SW 1271 (cell line): ENCODE results near the gene H2BW1.
"Not testable (repeated sequence)": the region's sequence is repeated elsewhere in the genome, so short reads cannot be mapped to it uniquely, and the experiment has no call there.

ENCODE experiments used
- DNase-seq, 2 experiments: peaks; one replicate each; lab custom pipeline; 2025; lab: John Stamatoyannopoulos, UW

H2BW1 gene, protein sequence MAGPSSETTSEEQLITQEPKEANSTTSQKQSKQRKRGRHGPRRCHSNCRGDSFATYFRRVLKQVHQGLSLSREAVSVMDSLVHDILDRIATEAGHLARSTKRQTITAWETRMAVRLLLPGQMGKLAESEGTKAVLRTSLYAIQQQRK

DNA sequence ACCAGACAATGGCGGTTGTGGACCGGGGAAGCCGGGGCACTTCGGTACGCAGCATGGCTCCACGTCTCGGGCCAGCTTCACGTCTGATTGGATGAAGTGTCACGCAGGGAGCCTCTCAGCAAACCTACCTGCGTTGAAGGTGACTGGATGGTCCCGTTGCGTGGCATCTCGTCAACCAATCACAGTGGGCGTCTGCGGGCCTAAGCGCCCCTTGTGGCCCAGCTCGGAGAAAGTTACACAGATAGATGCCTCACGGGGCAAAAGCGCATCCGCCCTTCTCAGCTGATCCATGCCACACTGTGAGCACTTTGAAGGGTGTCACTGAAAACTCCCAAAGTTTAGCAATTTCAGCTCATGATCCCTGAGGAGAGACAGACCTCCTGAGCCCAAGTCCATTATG lies at the start of gene H2BW1:
Gene H2BW1, minus strand, starts transcription at position 103 of the 400 bp plus-strand sequence. CDS start 132 bp downstream, outside the sequence.
- no peak for DNase-seq

DNA sequence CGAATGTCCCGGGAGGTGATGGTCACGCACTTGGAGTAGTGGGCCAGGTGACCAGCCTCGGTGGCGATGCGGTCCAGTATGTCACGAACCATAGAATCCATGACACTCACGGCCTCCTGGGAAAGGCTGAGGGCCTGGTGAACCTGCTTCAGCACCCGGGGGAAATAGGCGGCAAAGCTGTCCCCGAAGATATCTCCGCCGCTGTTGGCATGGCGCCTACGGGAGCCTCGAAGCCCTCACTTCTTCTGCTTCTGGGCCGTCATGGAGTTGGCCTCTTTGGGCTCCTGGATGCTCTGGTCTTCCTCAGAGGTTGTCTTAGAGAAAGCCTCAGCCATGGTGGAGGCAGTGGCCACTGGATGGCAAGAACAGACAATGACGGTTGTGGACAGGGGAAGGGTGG lies 49.1 kb upstream of the H2BW1 start:
- DNase-seq = not testable (repeated sequence)

DNA sequence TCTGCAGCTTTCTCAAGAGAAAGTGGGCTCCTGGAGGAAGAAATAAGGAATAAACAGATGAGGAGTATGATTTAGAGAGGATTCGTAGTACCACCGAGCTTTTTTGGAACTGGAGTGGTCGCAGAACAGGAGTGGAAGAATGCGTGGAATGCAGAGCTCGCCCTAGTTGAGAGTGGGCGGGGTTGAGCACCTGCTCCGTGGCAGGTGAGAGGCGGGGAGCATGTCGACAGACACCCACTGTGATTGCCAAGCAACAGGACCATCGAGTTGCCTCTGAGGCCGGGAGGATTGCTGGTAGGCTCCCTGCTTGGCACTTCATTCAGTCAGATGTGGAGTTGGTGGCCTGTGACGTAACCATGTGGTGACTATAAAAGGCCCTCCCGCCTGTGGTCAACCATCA lies 41.4 kb upstream of the H2BW1 start:
- DNase-seq = not testable (repeated sequence)

DNA sequence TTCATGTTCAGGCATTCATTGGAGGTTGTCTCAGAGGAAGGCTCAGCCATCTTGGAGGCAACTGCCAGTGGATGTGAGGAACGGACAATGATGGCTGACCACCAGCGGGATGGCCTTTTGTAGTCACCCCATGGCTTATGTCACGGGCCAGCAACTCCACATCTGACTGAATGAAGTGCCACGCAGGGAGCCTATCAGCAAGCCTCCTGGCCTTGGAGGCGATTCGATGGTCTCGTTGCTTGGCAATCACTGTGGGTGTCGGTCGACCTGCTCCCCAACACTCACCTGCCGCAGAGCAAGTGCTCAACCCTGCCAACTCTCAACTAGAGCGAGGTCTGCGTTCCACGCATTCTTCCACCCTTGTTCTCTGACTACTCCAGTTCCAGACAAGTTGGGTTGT lies 33.7 kb upstream of the H2BW1 start:
- no peak for DNase-seq

DNA sequence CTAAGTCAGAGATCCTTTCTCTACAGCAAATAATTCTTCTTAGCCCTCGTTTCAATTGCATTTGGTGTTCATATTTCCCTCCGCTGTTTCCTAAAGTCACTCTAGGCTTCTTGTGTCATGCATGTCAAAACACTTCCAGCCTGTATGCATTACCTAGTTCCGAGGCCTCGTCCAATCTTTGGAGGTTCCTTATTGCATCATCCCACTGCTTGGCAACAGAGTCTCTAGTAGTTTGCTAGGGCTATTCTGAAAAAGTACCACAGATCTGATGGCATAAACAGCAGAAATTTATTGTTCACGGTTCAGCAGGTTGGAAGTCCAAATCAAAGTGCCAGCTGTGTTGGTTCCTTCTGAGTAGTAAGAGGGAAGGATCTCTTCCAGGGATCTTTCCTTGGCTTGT lies 32.1 kb upstream of the H2BW1 start:
- DNase-seq = no peak

DNA sequence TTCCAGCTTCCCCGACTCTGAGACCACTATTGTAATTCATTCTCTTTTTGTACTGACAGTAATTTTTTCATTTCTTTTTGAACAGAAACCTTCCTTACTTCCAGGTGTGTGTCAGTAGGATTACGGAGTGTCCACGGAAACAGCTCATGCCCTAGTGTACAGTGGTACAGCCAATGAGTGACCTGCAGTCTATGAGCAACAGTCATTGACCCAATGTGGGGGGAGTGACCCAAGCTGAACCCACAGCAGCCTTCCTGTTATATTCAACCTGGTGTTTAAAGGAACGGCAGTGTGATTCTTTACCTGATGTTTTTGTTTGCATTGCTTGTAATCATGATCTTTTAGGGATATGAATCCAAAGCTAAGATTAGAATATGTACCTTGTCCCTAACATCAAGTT lies 27.5 kb upstream of the H2BW1 start:
- no peak for DNase-seq

DNA sequence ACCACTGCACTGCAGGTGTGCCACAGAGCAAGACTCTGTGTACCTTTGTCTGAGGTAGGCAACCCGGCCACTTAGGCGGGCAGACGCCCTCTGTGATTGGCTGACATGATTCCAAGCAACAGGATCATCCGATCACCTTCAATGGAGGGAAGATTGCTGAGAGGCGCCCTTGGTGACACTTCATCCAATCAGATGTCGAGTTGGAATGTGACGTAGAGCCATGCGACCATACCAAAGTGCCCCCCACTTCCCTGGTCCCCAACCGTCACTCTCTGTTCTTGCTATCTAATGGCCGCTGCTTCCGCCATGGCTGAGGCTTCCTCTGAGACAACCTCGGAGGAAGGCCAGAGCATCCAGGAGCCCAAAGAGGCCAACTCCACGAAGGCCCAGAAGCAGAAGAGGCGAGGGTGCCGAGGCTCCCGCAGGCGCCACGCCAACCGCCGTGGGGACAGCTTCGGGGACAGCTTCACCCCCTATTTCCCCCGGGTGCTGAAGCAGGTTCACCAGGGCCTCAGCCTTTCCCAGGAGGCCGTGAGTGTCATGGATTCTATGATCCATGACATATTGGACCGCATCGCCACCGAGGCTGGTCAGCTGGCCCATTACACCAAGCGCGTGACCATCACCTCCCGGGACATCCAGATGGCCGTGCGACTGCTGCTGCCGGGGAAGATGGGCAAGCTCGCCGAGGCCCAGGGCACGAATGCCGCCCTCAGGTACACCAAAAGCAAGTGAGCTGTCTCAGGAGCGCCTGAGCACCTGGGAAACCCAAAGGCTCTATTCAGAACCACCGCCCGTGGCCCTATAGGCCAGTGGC lies 26.4 kb upstream of the H2BW1 start, which contains the start of gene H2BW2:
Gene H2BW2, plus strand, starts transcription at position 268 of the 817 bp plus-strand sequence. Its CDS starts 39 bp downstream, at position 307.
- DNase-seq = no peak

DNA sequence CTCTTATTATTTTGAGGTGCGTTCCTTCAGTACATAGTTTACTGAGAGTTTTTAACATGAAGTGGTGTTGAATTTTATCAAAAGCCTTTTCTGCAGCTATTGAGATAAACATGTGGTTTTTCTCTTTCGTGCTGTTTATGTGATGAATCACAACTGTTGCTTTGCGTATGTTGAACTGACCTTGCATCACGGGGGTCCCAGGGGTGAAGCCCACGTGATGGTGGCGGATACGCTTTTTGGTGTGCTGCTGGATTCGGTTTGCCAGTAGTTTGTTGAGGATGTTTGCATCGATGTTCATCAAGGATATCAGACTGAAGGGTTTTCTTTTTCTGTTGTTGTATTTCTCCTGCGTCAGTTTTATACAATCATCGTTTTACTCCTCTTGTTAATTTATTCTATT lies 4.6 kb upstream of the H2BW1 start:
- DNase-seq = no peak

DNA sequence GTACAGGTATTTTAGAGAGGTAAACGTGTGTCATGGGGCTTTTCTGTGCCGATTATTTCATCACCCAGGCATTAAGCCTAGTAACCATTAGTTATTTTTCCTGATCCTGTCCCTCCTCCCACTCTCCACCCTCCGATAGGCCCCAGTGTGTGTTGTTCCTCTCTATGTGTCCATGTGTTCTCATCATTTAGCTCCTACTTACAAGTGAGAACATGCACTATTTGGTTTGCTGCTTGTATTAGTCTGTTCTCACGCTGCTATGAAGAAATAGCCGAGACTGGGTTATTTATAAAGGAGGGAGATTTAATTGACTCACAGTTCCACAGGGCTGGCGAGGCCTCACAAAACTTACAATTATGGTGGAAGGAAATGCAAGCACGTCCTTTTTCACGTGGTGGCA lies 2.1 kb upstream of the H2BW1 start:
- not testable (repeated sequence) for DNase-seq

DNA sequence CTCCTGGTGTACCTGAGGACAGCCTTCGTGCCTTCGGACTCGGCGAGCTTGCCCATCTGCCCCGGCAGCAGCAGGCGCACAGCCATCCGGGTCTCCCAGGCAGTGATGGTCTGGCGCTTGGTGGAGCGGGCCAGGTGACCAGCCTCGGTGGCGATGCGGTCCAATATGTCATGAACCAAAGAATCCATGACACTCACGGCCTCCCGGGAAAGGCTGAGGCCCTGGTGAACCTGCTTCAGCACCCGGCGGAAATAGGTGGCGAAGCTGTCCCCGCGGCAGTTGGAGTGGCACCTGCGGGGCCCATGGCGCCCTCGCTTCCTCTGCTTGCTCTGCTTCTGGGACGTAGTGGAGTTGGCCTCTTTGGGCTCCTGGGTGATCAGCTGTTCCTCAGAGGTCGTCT lies 350 bp downstream of the H2BW1 start:
- no peak for DNase-seq

DNA sequence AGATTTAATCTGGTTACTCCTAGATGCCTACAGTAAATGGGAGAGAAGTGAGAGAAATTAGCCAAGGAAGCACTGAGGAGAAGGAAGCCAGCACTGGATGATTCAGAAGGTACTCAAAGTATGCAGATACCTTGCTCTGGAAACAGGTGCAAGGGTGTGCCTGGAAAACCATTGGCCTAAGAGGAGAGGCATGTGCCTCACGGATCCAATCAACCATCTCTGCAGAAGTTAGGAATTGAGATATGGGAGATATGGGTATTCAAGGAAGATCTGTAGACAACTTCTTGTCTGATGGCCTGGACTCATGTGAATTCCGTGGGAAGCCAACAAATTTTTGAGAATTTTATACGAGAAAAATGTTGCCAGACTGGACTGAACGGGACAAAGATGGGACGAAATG lies 4.7 kb downstream of the H2BW1 start:
- DNase-seq = no peak

DNA sequence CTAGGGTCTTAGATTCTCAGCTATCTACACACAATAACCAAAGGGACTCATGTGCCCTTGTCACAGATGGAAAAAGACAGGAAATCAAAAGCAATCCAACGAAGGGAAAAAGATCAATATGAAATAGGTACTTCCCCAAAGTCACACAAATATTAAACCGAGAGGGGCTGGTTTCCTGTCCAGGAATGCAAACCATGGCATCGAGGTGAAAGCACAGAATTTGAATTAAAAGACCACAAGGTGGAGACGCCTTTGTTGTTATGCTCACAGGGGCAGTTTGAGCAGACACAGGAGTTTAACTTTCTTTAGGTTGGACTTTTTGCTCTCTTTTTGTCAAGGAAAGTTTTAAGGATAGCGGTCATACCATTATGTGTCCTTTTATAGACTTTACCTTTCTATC lies 14.3 kb downstream of the H2BW1 start:
- DNase-seq = no peak

DNA sequence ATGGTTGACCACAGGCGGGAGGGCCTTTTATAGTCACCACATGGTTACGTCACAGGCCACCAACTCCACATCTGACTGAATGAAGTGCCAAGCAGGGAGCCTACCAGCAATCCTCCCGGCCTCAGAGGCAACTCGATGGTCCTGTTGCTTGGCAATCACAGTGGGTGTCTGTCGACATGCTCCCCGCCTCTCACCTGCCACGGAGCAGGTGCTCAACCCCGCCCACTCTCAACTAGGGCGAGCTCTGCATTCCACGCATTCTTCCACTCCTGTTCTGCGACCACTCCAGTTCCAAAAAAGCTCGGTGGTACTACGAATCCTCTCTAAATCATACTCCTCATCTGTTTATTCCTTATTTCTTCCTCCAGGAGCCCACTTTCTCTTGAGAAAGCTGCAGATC lies 30.0 kb downstream of the H2BW1 start:
- DNase-seq = not testable (repeated sequence)

DNA sequence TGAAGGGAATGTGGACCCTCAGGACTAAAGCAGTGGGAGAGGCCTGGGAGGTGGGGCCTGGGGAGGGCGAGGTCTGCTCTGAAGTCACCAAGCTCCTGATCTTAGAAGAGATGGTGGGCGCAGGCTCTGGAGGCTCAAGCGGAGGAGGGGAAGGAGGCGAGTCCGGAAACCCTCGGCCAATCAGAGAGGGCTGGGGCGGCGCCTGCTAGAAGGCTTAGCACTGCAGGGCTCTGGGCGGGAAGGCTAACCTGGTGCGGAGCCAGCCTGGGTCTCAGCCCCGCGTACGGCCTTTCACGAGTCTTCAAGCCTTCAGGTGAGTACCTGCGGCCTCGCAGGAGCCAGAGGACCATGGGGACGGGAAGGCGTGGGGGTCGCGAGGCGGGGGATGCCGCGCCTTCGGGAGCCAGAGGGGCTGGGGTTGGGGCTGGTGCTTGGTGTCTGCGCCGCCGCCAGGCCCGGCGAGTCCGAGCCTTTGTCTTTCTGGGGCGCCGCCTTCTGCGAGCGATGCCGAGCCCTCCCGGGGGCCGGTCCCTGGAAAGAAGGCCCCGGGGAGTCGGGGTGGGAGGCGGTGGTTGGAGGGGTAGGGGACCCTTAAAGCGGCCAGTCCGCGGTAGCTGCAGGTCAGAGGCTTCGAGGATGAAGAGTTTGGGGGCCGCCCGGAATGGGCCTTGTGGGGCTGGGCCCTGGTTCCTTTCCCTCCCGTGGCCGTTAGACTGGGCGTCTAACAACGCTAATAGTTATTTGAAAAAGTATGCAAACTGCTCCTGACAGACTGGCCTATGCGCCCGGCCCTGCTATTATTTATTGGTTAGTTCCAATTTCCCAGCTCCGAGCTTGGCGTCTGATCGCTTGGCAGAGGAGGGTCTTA lies 50.9 kb downstream of the H2BW1 start, which contains the start of gene TMSB15B:
Gene TMSB15B, plus strand, starts transcription at position 217 of the 868 bp plus-strand sequence.
- not testable (repeated sequence) for DNase-seq
